ENCODE results near the gene ATG9A. TPM values are rescaled to one million over a fixed set of nuclear protein-coding genes. Genes with fewer than 3 reads are reported as not detected.
A peak's percentile ranks its signal among the peaks of the same experiment; 100 is the strongest.

ATG9A gene
- total and polyA plus RNA-seq, 2 donors (not counting 3 experiments of a cell fraction or from before 2014, with no cell fraction given), result 65.5 to 95.0 TPM

DNA sequence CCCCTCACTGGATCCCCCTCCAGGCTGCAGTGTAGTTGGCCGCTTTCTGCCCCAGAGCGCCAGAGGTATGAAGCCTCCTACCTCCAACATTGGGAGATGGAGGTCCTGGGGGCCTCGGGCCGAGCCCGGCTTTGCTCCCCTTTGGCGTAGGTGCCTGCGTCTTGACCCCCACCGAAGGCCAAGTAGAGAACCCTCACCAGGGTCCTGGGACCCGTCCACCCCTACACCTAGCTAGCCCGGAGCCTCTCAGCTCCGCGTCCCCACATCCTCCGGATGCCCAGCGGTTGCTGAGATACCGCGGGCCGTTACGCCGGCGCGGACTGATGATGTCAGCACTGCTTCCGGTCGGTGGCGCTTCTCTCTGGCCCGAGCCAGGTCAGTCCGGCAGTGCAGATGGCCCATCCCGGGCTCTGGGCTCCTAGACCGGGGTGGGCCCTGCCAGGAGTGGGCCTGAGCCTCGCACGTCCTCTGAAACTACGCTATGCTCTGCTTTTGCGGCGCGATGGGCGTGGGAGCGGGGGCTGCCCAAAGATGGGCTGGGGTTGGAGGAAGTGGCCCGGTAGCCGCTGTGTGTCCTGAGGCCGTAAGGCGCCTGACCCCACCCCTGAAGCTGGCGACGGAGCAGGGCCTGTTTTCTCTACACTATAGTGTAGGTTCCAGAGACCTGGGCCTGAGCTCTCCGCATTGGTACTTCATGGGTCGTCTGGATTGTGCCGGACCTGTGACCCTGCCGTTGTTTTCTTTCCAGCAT lies 15.9 kb upstream of the ATG9A start, which contains the start of the genes GLB1L and STK16:
TSS of gene GLB1L (minus strand) at position 297 of the 751 bp plus-strand sequence. CDS start 1,871 bp downstream, outside the sequence.
TSS of gene STK16 (plus strand) at position 332 of the 751 bp plus-strand sequence. CDS start 521 bp downstream, outside the sequence.
- intact Hi-C loops (cut with micrococcal nuclease) (loop anchor here (1.0 to 2.0 kb wide), 7 partner anchors 16 to 85 kb away; partner anchors contain the start of genes ABCB6, ANKZF1, ATG9A and DNAJB2), dilution Hi-C loops (cut with MboI; ENCODE audit: extremely low pct_ligation_motif_present, low sequenced_read_pairs) (no loop called here)
- H3K36me3 ChIP-seq (ENCODE audit: control insufficient read depth in 2 of 2, extremely low read depth in 1 of 2, insufficient read depth in 2 of 2, low read length in 2 of 2), result peaks cover 2% of the 10 kb centered on the region in 2 experiments
- TF ChIP-seq EZH2 (IDR thresholded peaks at IDR 0.05; ENCODE audit: borderline replicate concordance, low read depth, low read length, severe bottlenecking), result no peak
- no peak for TF ChIP-seq JUN (IDR thresholded peaks at IDR 0.05; ENCODE audit: borderline replicate concordance, insufficient read depth, insufficient read length, low read depth)
- TF ChIP-seq, protein P1, sequence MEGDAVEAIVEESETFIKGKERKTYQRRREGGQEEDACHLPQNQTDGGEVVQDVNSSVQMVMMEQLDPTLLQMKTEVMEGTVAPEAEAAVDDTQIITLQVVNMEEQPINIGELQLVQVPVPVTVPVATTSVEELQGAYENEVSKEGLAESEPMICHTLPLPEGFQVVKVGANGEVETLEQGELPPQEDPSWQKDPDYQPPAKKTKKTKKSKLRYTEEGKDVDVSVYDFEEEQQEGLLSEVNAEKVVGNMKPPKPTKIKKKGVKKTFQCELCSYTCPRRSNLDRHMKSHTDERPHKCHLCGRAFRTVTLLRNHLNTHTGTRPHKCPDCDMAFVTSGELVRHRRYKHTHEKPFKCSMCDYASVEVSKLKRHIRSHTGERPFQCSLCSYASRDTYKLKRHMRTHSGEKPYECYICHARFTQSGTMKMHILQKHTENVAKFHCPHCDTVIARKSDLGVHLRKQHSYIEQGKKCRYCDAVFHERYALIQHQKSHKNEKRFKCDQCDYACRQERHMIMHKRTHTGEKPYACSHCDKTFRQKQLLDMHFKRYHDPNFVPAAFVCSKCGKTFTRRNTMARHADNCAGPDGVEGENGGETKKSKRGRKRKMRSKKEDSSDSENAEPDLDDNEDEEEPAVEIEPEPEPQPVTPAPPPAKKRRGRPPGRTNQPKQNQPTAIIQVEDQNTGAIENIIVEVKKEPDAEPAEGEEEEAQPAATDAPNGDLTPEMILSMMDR (IDR thresholded peaks at IDR 0.05; ENCODE audit: extremely low read depth in 1 of 2, insufficient read depth in 1 of 2, low read depth in 1 of 2, low read length in 2 of 2), result no peak
- TF ChIP-seq FOS (IDR thresholded peaks at IDR 0.05; ENCODE audit: borderline replicate concordance, insufficient read depth, low read length), result no peak
- TF ChIP-seq, protein P2, sequence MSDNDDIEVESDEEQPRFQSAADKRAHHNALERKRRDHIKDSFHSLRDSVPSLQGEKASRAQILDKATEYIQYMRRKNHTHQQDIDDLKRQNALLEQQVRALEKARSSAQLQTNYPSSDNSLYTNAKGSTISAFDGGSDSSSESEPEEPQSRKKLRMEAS (IDR thresholded peaks at IDR 0.05; ENCODE audit: insufficient read depth, insufficient read length), result no peak
- TF ChIP-seq POLR2A (IDR thresholded peaks at IDR 0.05; ENCODE audit: low read depth, low read length), result peak; percentile 93
- peak; percentile 97 for TF ChIP-seq POLR2AphosphoS5 (IDR thresholded peaks at IDR 0.05; ENCODE audit: insufficient read depth, low read depth, low read length)
- no peak for TF ChIP-seq MYC (IDR thresholded peaks at IDR 0.05; ENCODE audit: low read depth, low read length)
- TF ChIP-seq GATA2 (IDR thresholded peaks at IDR 0.05; ENCODE audit: insufficient read depth, insufficient read length, low read depth, low read length), result no peak
- peak within 1 kb of the TSS; percentile 92 for H3K27ac ChIP-seq (ENCODE audit: insufficient read depth, low read depth, low read length)
- CTCF ChIA-PET, result interaction anchor here (0.6 to 2.1 kb wide), 11 partner anchors 9 to 265 kb away, joined by 3 to 12 read pairs (median 3); partner anchors contain the start of genes ABCB6, ANKZF1, ATG9A and DNAJB2
- H3K4me2 ChIP-seq (ENCODE audit: insufficient read depth, low read length), result peak within 1 kb of the TSS; percentile 86
- H3K4me3 ChIP-seq (replicated peaks in 1 of 3; ENCODE audit: insufficient read depth in 1 of 3, low read depth in 1 of 3, low read length in 3 of 3), result peak within 1 kb of the TSS; percentile 67 to 80 (median 67)
- H3K79me2 ChIP-seq (ENCODE audit: control insufficient read depth, insufficient read depth, low read length), result peaks cover 15% of the 10 kb centered on the region
- DNase-seq (ENCODE audit: low read depth, low spot score) (peak; percentile 91), FAIRE-seq (peak; percentile 82)
- peak within 1 kb of the TSS; percentile 95 for H2AFZ ChIP-seq (ENCODE audit: low read depth, low read length)
- H4K20me1 ChIP-seq (replicated peaks; ENCODE audit: control insufficient read depth, extremely low read depth, insufficient read depth, low read length), result no peaks in the 10 kb centered on the region
- H3K4me1 ChIP-seq (ENCODE audit: control insufficient read depth, extremely low read depth, insufficient read depth, low read length), result peaks cover 28% of the 10 kb centered on the region
- TSS peak; percentile 78 for BruUV-seq (replicated peaks)
- POLR2A ChIA-PET, result interaction anchor here (0.6 to 1.5 kb wide), 6 partner anchors 9 to 351 kb away, joined by 3 to 6 read pairs (median 4); partner anchors contain the start of genes ANKZF1, ATG9A, DNAJB2 and TUBA4A
- no peaks in the 10 kb centered on the region for H3K27me3 ChIP-seq (ENCODE audit: control insufficient read depth in 2 of 2, insufficient read depth in 2 of 2, low read length in 2 of 2)
- H3K9ac ChIP-seq (replicated peaks; ENCODE audit: extremely low read depth, insufficient read depth, low read length), result peak within 1 kb of the TSS; percentile 97
- no peaks in the 10 kb centered on the region for H3K9me1 ChIP-seq (replicated peaks; ENCODE audit: control insufficient read depth, extremely low read depth, insufficient read depth, low read length)
- H3K9me3 ChIP-seq (replicated peaks; ENCODE audit: control insufficient read depth, insufficient read depth, low read length), result no peaks in the 10 kb centered on the region

Measured in endothelial cell of umbilical vein (primary cell).